ENCODE results near the gene APOBR.

GRCh38 chr16:28542646-28543045, 48.2 kb downstream of the APOBR start:
- TF ChIP-seq CTCF (IDR thresholded peaks at IDR 0.05) (no peak), POLR2A (IDR thresholded peaks at IDR 0.05) (no peak)

Data from testis (tissue), 2 donors.